ENCODE data around the gene EBF3. TPM values are rescaled to one million over a fixed set of nuclear protein-coding genes. Genes with fewer than 3 reads are reported as not detected.

The EBF3 gene
- total RNA-seq, 1 experiment from 2014 or later = 0.64 TPM

DNA sequence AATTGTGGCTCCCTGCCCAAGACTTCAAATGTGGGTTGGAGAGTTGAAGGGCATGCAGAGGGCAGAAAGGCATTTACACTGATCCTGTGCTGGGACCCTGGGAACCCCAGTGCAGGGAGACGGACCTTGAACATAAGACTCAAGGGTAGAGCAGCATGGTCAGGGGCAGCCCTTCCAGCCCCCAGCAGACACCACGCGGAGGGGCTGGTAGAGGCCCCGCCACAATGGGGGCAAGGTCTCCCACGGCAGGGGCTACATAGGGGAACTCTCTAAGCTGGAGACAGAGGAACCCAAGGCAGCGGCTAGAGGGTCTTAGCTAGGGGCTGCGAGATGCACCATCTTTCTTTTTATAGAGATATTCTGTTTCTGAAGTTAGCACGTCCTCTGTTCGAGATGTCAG is 45.2 kb upstream of the EBF3 start:
- DNase-seq (ENCODE audit: low read depth, low spot score) (no peak), ATAC-seq (no peak)
- in situ Hi-C loops (cut with HindIII; ENCODE audit: low pct_unique_long_range_greater_than_20kb, low sequenced_read_pairs) (no loop called here), intact Hi-C loops (cut with micrococcal nuclease; ENCODE audit: unreplicated experiment) (no loop called here)
- no peaks in the 10 kb centered on the region for H3K4me1 ChIP-seq (ENCODE audit: control insufficient read depth, insufficient read depth, low read length)
- ChIA-PET POLR2A (no interaction called here), CTCF (no interaction called here)
- H3K27me3 ChIP-seq (ENCODE audit: control insufficient read depth, insufficient read depth, low read length) = peaks cover 18% of the 10 kb centered on the region
- no peak overlapping the region for H3K27ac ChIP-seq (ENCODE audit: low read length)
- TF ChIP-seq, protein P1, sequence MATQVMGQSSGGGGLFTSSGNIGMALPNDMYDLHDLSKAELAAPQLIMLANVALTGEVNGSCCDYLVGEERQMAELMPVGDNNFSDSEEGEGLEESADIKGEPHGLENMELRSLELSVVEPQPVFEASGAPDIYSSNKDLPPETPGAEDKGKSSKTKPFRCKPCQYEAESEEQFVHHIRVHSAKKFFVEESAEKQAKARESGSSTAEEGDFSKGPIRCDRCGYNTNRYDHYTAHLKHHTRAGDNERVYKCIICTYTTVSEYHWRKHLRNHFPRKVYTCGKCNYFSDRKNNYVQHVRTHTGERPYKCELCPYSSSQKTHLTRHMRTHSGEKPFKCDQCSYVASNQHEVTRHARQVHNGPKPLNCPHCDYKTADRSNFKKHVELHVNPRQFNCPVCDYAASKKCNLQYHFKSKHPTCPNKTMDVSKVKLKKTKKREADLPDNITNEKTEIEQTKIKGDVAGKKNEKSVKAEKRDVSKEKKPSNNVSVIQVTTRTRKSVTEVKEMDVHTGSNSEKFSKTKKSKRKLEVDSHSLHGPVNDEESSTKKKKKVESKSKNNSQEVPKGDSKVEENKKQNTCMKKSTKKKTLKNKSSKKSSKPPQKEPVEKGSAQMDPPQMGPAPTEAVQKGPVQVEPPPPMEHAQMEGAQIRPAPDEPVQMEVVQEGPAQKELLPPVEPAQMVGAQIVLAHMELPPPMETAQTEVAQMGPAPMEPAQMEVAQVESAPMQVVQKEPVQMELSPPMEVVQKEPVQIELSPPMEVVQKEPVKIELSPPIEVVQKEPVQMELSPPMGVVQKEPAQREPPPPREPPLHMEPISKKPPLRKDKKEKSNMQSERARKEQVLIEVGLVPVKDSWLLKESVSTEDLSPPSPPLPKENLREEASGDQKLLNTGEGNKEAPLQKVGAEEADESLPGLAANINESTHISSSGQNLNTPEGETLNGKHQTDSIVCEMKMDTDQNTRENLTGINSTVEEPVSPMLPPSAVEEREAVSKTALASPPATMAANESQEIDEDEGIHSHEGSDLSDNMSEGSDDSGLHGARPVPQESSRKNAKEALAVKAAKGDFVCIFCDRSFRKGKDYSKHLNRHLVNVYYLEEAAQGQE (IDR thresholded peaks at IDR 0.05; ENCODE audit: insufficient read depth in 1 of 2, low read depth in 2 of 2, low read length in 1 of 2) = no peak
- TF ChIP-seq POLR2AphosphoS5 (IDR thresholded peaks at IDR 0.05; ENCODE audit: low read depth, low read length) = no peak
- no peak for TF ChIP-seq SIN3A (IDR thresholded peaks at IDR 0.05; ENCODE audit: borderline replicate concordance, insufficient read depth, low read depth, low read length)
- TF ChIP-seq, protein P2, sequence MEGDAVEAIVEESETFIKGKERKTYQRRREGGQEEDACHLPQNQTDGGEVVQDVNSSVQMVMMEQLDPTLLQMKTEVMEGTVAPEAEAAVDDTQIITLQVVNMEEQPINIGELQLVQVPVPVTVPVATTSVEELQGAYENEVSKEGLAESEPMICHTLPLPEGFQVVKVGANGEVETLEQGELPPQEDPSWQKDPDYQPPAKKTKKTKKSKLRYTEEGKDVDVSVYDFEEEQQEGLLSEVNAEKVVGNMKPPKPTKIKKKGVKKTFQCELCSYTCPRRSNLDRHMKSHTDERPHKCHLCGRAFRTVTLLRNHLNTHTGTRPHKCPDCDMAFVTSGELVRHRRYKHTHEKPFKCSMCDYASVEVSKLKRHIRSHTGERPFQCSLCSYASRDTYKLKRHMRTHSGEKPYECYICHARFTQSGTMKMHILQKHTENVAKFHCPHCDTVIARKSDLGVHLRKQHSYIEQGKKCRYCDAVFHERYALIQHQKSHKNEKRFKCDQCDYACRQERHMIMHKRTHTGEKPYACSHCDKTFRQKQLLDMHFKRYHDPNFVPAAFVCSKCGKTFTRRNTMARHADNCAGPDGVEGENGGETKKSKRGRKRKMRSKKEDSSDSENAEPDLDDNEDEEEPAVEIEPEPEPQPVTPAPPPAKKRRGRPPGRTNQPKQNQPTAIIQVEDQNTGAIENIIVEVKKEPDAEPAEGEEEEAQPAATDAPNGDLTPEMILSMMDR (IDR thresholded peaks at IDR 0.05) = no peak
- no peak for TF ChIP-seq TCF7L2 (IDR thresholded peaks at IDR 0.05; ENCODE audit: low read depth, low read length)
- BruUV-seq (replicated peaks) = no TSS peak
- H3K36me3 ChIP-seq (ENCODE audit: control insufficient read depth, insufficient read depth, low read length) = no peaks in the 10 kb centered on the region
- H3K9me3 ChIP-seq (ENCODE audit: control insufficient read depth, insufficient read depth, low read depth, low read length) = no peaks in the 10 kb centered on the region
- no peak overlapping the region for H3K4me3 ChIP-seq (ENCODE audit: low read depth in 2 of 2, low read length in 2 of 2)

DNA sequence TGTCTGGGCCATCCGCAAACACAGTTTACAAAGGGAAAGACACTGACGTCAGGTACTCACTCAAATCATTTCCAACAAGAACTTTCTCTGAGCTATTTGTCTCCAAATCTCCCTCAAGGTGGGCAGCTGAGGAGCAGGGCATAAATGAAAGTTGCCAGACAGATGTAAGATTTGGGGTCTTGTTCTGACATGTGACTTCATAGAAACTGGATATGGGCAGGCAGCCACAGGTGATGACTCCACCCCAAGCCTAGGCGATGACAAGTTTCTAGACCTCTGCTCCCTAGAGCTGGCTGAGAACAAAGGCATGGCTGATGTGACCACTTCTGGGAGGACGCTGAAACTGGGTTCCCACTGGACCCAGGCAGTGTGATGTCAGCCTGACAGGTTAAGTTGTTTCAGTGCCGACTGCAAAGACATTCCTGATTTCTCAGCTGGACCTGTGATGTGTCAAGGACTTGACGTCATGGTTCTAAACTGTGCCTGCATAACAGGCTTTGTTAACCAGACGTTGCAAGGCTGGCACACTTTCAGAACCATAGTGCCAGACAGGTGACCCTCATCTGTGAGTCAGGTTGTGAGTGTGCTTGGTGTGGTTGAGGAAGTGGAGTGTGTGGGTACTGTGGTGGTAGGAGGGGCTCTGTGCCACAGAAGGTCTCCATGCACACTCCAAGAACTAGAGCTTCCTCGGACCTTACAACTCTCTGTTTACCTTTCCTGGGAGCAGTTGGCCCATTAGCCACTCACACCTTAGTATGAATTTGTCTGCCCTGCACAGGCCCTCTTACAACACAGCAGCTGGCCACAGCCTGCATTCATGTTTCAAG is 39.9 kb upstream of the EBF3 start:
- Histone ChIP-seq H3K36me3 (ENCODE audit: control insufficient read depth, insufficient read depth, low read length) (no peaks in the 10 kb centered on the region), H3K9me3 (ENCODE audit: control insufficient read depth, insufficient read depth, low read depth, low read length) (no peaks in the 10 kb centered on the region), H3K4me3 (ENCODE audit: low read depth in 2 of 2, low read length in 2 of 2) (no peak overlapping the region), H3K27me3 (ENCODE audit: control insufficient read depth, insufficient read depth, low read length) (peaks cover 18% of the 10 kb centered on the region), H3K4me1 (ENCODE audit: control insufficient read depth, insufficient read depth, low read length) (no peaks in the 10 kb centered on the region), H3K27ac (ENCODE audit: low read length) (no peak overlapping the region)
- intact Hi-C loops (cut with micrococcal nuclease; ENCODE audit: unreplicated experiment) (no loop called here), in situ Hi-C loops (cut with HindIII; ENCODE audit: low pct_unique_long_range_greater_than_20kb, low sequenced_read_pairs) (no loop called here)
- ATAC-seq (no peak), DNase-seq (ENCODE audit: low read depth, low spot score) (no peak)
- TF ChIP-seq POLR2AphosphoS5 (IDR thresholded peaks at IDR 0.05; ENCODE audit: low read depth, low read length) (no peak), SIN3A (IDR thresholded peaks at IDR 0.05; ENCODE audit: borderline replicate concordance, insufficient read depth, low read depth, low read length) (no peak), TCF7L2 (IDR thresholded peaks at IDR 0.05; ENCODE audit: low read depth, low read length) (no peak)
- TF ChIP-seq, protein P1 (IDR thresholded peaks at IDR 0.05; ENCODE audit: insufficient read depth in 1 of 2, low read depth in 2 of 2, low read length in 1 of 2) = no peak
- TF ChIP-seq, protein P2 (IDR thresholded peaks at IDR 0.05) = no peak
- ChIA-PET POLR2A (no interaction called here), CTCF (no interaction called here)
- BruUV-seq (replicated peaks) = no TSS peak
